Measurements from ENCODE around the gene PPP2R5C. TPM values are rescaled to one million over a fixed set of nuclear protein-coding genes. Genes with fewer than 3 reads are reported as not detected.

PPP2R5C gene
- polyA plus RNA-seq, 1 donor from 2014 or later = 111 TPM

DNA sequence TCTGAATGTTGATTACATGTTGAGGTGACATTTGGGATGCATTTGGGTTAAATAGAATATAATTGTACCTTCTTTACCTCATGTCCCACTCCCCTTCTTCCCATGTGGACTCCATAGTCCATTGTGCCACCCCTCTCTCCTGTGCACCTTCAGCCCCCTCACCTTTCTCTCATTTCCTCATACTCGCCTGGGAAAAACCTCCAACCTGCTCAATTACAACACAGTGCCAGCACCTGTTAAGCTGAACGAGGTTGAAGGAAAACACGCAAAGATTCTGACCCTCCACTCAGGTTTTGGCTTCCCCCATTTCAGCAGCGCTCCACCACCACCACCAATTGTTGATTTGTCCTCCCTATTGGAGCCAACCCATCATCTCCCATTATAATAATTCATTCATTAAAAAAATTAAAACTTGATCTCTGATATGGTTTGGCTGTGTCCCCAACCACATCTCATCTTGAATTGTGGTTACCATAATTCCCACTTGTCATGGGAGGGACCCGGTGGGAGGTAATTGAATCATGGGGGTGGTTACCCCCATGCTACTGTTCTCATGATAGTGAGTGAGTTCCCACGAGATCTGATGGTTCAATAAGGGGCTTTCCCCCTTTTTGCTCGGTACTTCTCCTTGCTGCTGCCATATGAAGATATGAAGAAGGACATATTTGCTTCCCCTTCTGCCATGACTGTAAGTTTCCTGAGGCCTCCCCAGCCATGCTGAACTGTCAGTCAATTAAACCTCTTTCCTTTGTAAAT is 33.7 kb upstream of the PPP2R5C start:
- no peak overlapping the region for H3K4me2 ChIP-seq (ENCODE audit: low read length)
- no peaks in the 10 kb centered on the region for H3K79me2 ChIP-seq (replicated peaks; ENCODE audit: insufficient read depth, low read length)
- no peaks in the 10 kb centered on the region for H3K36me3 ChIP-seq (ENCODE audit: insufficient read depth, low read length)
- H3F3A ChIP-seq (ENCODE audit: insufficient read depth, low read length, poor library complexity, severe bottlenecking) = no peaks in the 10 kb centered on the region
- no peak overlapping the region for H3K9ac ChIP-seq (ENCODE audit: low read length)
- TF ChIP-seq POLR2AphosphoS5 (IDR thresholded peaks at IDR 0.05) (no peak), SMC3 (conservative IDR thresholded peaks at IDR 0.05; ENCODE audit: poor library complexity) (no peak), EZH2 (IDR thresholded peaks at IDR 0.05; ENCODE audit: borderline replicate concordance, insufficient read depth, low read length, poor library complexity, severe bottlenecking) (no peak), REST (IDR thresholded peaks at IDR 0.05; ENCODE audit: borderline replicate concordance) (no peak), RAD21 (conservative IDR thresholded peaks at IDR 0.05) (no peak), TAF1 (IDR thresholded peaks at IDR 0.05; ENCODE audit: low read depth) (no peak)
- no peaks in the 10 kb centered on the region for H4K20me1 ChIP-seq (ENCODE audit: insufficient read depth)
- H3K4me3 ChIP-seq (ENCODE audit: low read length) = no peak overlapping the region
- no peaks in the 10 kb centered on the region for H3K27me3 ChIP-seq (ENCODE audit: insufficient read depth, low read depth, low read length)
- H3K9me3 ChIP-seq (ENCODE audit: low read length) = no peaks in the 10 kb centered on the region
- H2AFZ ChIP-seq (ENCODE audit: low read depth, low read length) = no peak overlapping the region
- no peaks in the 10 kb centered on the region for H3K9me2 ChIP-seq (ENCODE audit: insufficient read depth, low read length)
- no peak overlapping the region for H3K27ac ChIP-seq (ENCODE audit: low read length)

- Histone ChIP-seq H3K36me3 (ENCODE audit: insufficient read depth, low read length) (no peaks in the 10 kb centered on the region), H3K27ac (ENCODE audit: low read length) (no peak overlapping the region), H3K4me2 (ENCODE audit: low read length) (no peak overlapping the region), H4K20me1 (ENCODE audit: insufficient read depth) (no peaks in the 10 kb centered on the region), H3F3A (ENCODE audit: insufficient read depth, low read length, poor library complexity, severe bottlenecking) (no peaks in the 10 kb centered on the region), H3K9ac (ENCODE audit: low read length) (no peak overlapping the region), H3K4me3 (ENCODE audit: low read length) (no peak overlapping the region), H3K9me3 (ENCODE audit: low read length) (no peaks in the 10 kb centered on the region), H3K79me2 (replicated peaks; ENCODE audit: insufficient read depth, low read length) (no peaks in the 10 kb centered on the region), H3K9me2 (ENCODE audit: insufficient read depth, low read length) (no peaks in the 10 kb centered on the region), H3K27me3 (ENCODE audit: insufficient read depth, low read depth, low read length) (no peaks in the 10 kb centered on the region), H2AFZ (ENCODE audit: low read depth, low read length) (no peak overlapping the region)
- no peak for TF ChIP-seq REST (IDR thresholded peaks at IDR 0.05; ENCODE audit: borderline replicate concordance)
- TF ChIP-seq EZH2 (IDR thresholded peaks at IDR 0.05; ENCODE audit: borderline replicate concordance, insufficient read depth, low read length, poor library complexity, severe bottlenecking) = no peak
- TF ChIP-seq TAF1 (IDR thresholded peaks at IDR 0.05; ENCODE audit: low read depth) = no peak
- no peak for TF ChIP-seq EP300 (conservative IDR thresholded peaks at IDR 0.05; ENCODE audit: poor library complexity, severe bottlenecking)
- TF ChIP-seq RAD21 (conservative IDR thresholded peaks at IDR 0.05) = no peak
- TF ChIP-seq, protein P1, sequence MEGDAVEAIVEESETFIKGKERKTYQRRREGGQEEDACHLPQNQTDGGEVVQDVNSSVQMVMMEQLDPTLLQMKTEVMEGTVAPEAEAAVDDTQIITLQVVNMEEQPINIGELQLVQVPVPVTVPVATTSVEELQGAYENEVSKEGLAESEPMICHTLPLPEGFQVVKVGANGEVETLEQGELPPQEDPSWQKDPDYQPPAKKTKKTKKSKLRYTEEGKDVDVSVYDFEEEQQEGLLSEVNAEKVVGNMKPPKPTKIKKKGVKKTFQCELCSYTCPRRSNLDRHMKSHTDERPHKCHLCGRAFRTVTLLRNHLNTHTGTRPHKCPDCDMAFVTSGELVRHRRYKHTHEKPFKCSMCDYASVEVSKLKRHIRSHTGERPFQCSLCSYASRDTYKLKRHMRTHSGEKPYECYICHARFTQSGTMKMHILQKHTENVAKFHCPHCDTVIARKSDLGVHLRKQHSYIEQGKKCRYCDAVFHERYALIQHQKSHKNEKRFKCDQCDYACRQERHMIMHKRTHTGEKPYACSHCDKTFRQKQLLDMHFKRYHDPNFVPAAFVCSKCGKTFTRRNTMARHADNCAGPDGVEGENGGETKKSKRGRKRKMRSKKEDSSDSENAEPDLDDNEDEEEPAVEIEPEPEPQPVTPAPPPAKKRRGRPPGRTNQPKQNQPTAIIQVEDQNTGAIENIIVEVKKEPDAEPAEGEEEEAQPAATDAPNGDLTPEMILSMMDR (IDR thresholded peaks at IDR 0.05; ENCODE audit: poor library complexity, severe bottlenecking) = no peak
- TF ChIP-seq POLR2AphosphoS5 (IDR thresholded peaks at IDR 0.05) = no peak
- no peak for TF ChIP-seq SMC3 (conservative IDR thresholded peaks at IDR 0.05; ENCODE audit: poor library complexity)
- TF ChIP-seq MXI1 (conservative IDR thresholded peaks at IDR 0.05; ENCODE audit: poor library complexity, severe bottlenecking) = no peak
Observed at GRCh38 chr14:101728367-101728742, 33.2 kb upstream of the PPP2R5C start.
